ENCODE results near the gene SLC36A2.

SLC36A2 gene

GRCh38 chr5:151345187-151345807 is 2.1 kb downstream of the SLC36A2 start:
- Mint-ChIP-seq H3K4me3 (no peak overlapping the region), H3K27me3 (peaks cover 76% of the 10 kb centered on the region), H3K4me1 (no peaks in the 10 kb centered on the region), H3K9me3 (no peaks in the 10 kb centered on the region), H3K27ac (peak overlapping the region in 1 of 2 donors; percentile 16)
- ATAC-seq (no peak), DNase-seq (no peak)

- DNase-seq (no peak), ATAC-seq (no peak)
- peaks cover 86% of the 10 kb centered on the region for H3K27me3 Mint-ChIP-seq
- H3K9me3 Mint-ChIP-seq, result no peaks in the 10 kb centered on the region
- no peaks in the 10 kb centered on the region for H3K4me1 Mint-ChIP-seq
- H3K27ac Mint-ChIP-seq, result no peak overlapping the region
- H3K4me3 Mint-ChIP-seq, result no peak overlapping the region
Observed at GRCh38 chr5:151344088-151344487, 3.3 kb downstream of the SLC36A2 start.

- H3K27ac Mint-ChIP-seq, result no peak overlapping the region
- H3K4me3 Mint-ChIP-seq, result no peak overlapping the region
- H3K4me1 Mint-ChIP-seq, result no peaks in the 10 kb centered on the region
- no peak for DNase-seq
- ATAC-seq, result no peak
- peaks cover 58% of the 10 kb centered on the region for H3K27me3 Mint-ChIP-seq
- no peaks in the 10 kb centered on the region for H3K9me3 Mint-ChIP-seq
Observed at GRCh38 chr5:151340004-151340403, 7.4 kb downstream of the SLC36A2 start.

GRCh38 chr5:151338734-151339133 is 8.6 kb downstream of the SLC36A2 start:
- no peak overlapping the region for H3K4me3 Mint-ChIP-seq
- DNase-seq, result no peak
- no peak for ATAC-seq
- H3K4me1 Mint-ChIP-seq, result no peaks in the 10 kb centered on the region
- no peaks in the 10 kb centered on the region for H3K9me3 Mint-ChIP-seq
- H3K27me3 Mint-ChIP-seq, result peaks cover 47% of the 10 kb centered on the region
- H3K27ac Mint-ChIP-seq, result no peak overlapping the region

GRCh38 chr5:151332857-151333256 is 14.5 kb downstream of the SLC36A2 start:
- no peaks in the 10 kb centered on the region for H3K9me3 Mint-ChIP-seq
- no peak overlapping the region for H3K27ac Mint-ChIP-seq
- no peak for ATAC-seq
- H3K4me3 Mint-ChIP-seq, result no peak overlapping the region
- H3K27me3 Mint-ChIP-seq, result peaks cover 13% of the 10 kb centered on the region
- peaks cover 11% of the 10 kb centered on the region for H3K4me1 Mint-ChIP-seq
- no peak for DNase-seq

GRCh38 chr5:151328734-151329133 is 18.6 kb downstream of the SLC36A2 start:
- ATAC-seq (no peak), DNase-seq (no peak)
- no peak overlapping the region for H3K4me3 Mint-ChIP-seq
- H3K4me1 Mint-ChIP-seq, result peaks cover 11% of the 10 kb centered on the region
- peaks cover 11% of the 10 kb centered on the region for H3K27me3 Mint-ChIP-seq
- no peaks in the 10 kb centered on the region for H3K9me3 Mint-ChIP-seq
- no peak overlapping the region for H3K27ac Mint-ChIP-seq

GRCh38 chr5:151327585-151327984 is 19.8 kb downstream of the SLC36A2 start:
- no peak for ATAC-seq
- no peak for DNase-seq
- Mint-ChIP-seq H3K27ac (peak overlapping the region in 1 of 2 donors; percentile 43), H3K4me3 (no peak overlapping the region), H3K9me3 (no peaks in the 10 kb centered on the region), H3K27me3 (peaks cover 11% of the 10 kb centered on the region), H3K4me1 (peaks cover 11% of the 10 kb centered on the region)

GRCh38 chr5:151326266-151326665 is 21.1 kb downstream of the SLC36A2 start:
- no peak for ATAC-seq
- Mint-ChIP-seq H3K9me3 (no peaks in the 10 kb centered on the region), H3K27ac (peak overlapping the region in 1 of 2 donors; percentile 21)

GRCh38 chr5:151320481-151320880 is 26.9 kb downstream of the SLC36A2 start:
- Mint-ChIP-seq H3K27me3 (no peaks in the 10 kb centered on the region), H3K27ac (no peak overlapping the region), H3K4me1 (no peaks in the 10 kb centered on the region), H3K4me3 (no peak overlapping the region), H3K9me3 (no peaks in the 10 kb centered on the region)
- no peak for ATAC-seq
- DNase-seq, result no peak

More at GRCh38 chr5:151326266-151326665, 21.1 kb downstream of the SLC36A2 start:
- peaks cover 11% of the 10 kb centered on the region for H3K27me3 Mint-ChIP-seq
- H3K4me3 Mint-ChIP-seq, result no peak overlapping the region
- peaks cover 11% of the 10 kb centered on the region for H3K4me1 Mint-ChIP-seq
- DNase-seq, result no peak

GRCh38 chr5:151318850-151319732 is 28.3 kb downstream of the SLC36A2 start:
- DNase-seq, result no peak
- H3K27ac Mint-ChIP-seq, result no peak overlapping the region
- no peaks in the 10 kb centered on the region for H3K9me3 Mint-ChIP-seq
- ATAC-seq, result peak; percentile 40
- H3K4me3 Mint-ChIP-seq, result no peak overlapping the region
- H3K27me3 Mint-ChIP-seq, result peaks cover 4% of the 10 kb centered on the region
- no peaks in the 10 kb centered on the region for H3K4me1 Mint-ChIP-seq

GRCh38 chr5:151317871-151318270 is 29.5 kb downstream of the SLC36A2 start:
- ATAC-seq (no peak), DNase-seq (no peak)
- H3K4me3 Mint-ChIP-seq, result no peak overlapping the region
- H3K9me3 Mint-ChIP-seq, result no peaks in the 10 kb centered on the region
- no peak overlapping the region for H3K27ac Mint-ChIP-seq
- H3K27me3 Mint-ChIP-seq, result peaks cover 8% of the 10 kb centered on the region
- H3K4me1 Mint-ChIP-seq, result no peaks in the 10 kb centered on the region

- Mint-ChIP-seq H3K4me3 (no peak overlapping the region), H3K4me1 (no peaks in the 10 kb centered on the region), H3K27me3 (peaks cover 10% of the 10 kb centered on the region), H3K27ac (no peak overlapping the region), H3K9me3 (peaks cover 5 to 8% of the 10 kb centered on the region in 2 donors)
- DNase-seq (peak; percentile 50 to 57), ATAC-seq (peak; percentile 69)
Observed at GRCh38 chr5:151315998-151316597, 31.3 kb downstream of the SLC36A2 start.

GRCh38 chr5:151313357-151313756 is 34.0 kb downstream of the SLC36A2 start:
- Mint-ChIP-seq H3K9me3 (peaks cover 12 to 20% of the 10 kb centered on the region in 2 donors), H3K27me3 (peaks cover 16% of the 10 kb centered on the region), H3K27ac (no peak overlapping the region), H3K4me1 (no peaks in the 10 kb centered on the region), H3K4me3 (no peak overlapping the region)
- DNase-seq, result no peak
- ATAC-seq, result no peak

- Mint-ChIP-seq H3K27ac (no peak overlapping the region), H3K9me3 (peaks cover 12 to 20% of the 10 kb centered on the region in 2 donors), H3K4me1 (no peaks in the 10 kb centered on the region), H3K27me3 (peaks cover 16% of the 10 kb centered on the region), H3K4me3 (no peak overlapping the region)
- DNase-seq (no peak), ATAC-seq (no peak)
Observed at GRCh38 chr5:151312756-151313324, 34.5 kb downstream of the SLC36A2 start.

- no peak overlapping the region for H3K27ac Mint-ChIP-seq
- no peaks in the 10 kb centered on the region for H3K4me1 Mint-ChIP-seq
- no peak overlapping the region for H3K4me3 Mint-ChIP-seq
- H3K9me3 Mint-ChIP-seq, result peaks cover 12 to 20% of the 10 kb centered on the region in 2 donors
- ATAC-seq (no peak), DNase-seq (no peak)
- peaks cover 16% of the 10 kb centered on the region for H3K27me3 Mint-ChIP-seq
Observed at GRCh38 chr5:151310932-151311331, 36.4 kb downstream of the SLC36A2 start.

All from stimulated activated naive CD8-positive, alpha-beta T cell treated with anti-CD3 and anti-CD28 coated beads, Interleukin-15, amount 100 ng/mL, for 72 hours (primary cell).